Cortex of kidney (tissue), 1 donor: ENCODE data around the gene PIP5K1C.
"Not testable (repeated sequence)": the region's sequence is repeated elsewhere in the genome, so short reads cannot be mapped to it uniquely, and the experiment has no call there.

Experiments
- DNase-seq: peaks from one replicate; lab custom pipeline; 2025; lab: John Stamatoyannopoulos, UW

PIP5K1C gene

DNA sequence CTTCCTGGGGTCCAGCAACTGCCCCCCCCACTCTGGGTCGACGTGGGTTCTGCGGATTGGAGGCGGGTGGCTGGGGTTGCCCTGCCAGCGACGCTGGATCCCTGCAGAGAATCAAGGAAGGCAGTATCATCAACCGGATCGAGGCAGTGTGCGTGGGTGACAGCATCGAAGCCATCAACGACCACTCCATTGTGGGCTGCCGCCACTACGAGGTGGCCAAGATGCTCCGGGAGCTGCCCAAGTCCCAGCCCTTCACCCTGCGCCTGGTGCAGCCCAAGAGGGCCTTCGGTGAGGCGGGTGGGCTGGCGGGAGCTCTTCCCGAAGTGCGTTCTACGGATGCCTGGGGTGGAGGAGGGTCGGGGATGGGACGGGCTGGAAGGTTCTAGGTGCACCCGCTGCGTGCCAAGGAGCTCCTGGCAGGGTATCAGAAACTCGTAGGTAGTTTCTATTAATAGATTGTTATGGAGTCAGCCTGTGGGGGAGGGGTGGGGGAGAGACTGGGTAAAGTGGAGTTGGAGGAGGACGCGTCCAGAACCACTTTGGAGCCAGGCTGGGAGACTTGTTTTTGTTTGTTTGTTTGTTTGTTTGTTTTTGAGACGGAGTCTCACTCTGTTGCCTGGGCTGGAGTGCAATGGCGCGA is 113.4 kb downstream of the PIP5K1C start:
- no peak for DNase-seq

DNA sequence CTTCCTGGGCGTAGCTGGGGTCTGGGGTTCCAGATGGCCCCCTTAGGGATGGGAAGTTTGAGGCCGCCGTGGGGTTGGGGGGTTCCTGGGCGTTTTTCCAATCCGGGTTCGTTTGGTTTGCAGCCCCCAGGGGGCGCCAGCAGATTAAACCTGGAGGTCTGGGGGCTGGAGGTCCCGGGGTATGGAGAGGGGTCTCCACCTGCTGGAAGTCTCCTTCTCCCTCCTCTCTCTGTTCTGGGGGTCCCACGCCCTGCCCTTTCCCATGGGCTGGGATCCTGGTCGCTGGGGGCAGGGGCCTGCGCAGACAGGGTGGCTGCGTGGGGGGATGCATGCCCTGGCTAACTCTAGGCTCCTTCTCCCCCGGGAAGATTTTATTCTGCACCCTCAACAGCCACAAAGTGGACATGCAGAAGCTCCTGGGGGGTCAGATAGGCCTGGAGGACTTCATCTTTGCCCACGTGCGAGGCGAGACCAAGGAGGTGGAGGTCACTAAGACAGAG is 114.1 kb downstream of the PIP5K1C start:
- DNase-seq, result no peak

DNA sequence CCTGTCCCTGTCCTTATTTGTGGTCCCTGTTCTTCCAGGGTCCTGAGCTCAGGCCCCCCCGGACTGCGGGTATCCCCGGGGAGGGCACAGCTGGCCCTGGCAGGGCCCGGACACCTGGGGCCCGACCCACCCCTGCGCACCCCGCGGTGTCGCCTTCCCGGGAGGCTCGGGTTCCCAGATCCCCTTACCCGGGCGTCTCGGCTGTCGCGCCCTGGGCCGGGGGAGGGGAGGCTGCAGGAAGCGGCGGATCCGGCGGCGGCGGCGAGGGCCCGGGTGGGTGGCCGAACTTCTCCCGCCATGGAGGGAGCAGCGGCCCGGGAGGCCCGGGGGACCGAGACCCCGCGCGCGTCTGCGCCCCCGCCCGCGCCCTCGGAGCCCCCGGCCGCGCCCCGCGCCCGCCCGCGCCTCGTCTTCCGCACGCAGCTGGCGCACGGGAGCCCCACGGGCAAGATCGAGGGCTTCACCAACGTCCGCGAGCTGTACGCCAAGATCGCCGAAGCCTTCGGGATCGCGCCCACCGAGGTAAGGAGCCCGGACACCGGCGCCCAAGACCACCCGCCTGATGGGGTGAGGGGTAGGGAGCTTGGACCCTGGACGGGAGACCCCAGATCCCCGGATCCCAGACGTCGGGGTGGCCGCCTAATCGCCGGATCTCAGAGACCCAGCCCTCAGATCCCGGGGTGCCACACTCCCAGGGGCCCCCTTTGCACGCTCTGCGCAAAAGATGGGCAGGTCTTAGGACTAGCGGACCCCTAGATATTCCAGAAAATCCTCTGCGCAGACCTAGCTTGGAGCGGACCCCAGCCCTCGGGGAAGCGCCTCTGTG is 114.8 kb downstream of the PIP5K1C start, which contains the start of gene GIPC3:
Gene GIPC3 (plus strand): TSS at position 178 of the 826 bp plus-strand sequence. CDS start 120 bp downstream, at position 298.
- no peak for DNase-seq

DNA sequence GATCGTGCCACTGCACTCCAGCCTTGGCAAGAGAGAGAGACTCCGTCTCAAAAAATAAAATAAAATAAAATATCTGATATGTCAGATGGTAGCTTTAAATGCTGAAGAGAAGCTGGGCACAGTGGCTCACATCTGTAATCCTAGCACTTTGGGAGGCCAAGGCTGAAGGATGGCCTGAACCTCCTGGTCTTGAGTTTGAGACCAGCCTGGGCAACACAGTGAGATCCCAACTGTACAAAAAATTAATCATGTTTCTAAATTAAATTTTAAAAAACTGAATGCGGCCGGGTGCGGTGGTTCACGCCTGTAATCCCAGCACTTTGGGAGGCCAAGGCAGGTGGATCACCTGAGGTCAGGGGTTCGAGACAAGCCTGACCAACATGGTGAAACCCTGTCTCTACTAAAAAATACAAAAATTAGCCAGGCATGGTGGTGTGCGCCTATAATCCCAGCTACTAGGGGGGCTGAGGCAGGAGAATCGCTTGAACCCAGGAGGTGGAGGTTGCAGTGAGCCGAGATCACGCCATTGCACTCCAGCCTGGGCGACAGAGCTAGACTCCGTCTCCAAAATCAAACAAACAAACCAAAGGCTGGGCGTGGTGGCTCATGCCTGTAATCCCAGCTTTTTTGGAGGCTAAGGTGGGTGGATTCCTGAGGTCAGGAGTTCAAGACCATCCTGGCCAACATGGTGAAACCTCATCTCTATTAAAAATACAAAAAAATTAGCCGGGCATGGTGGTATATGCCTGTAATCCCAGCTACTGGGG is 116.0 kb downstream of the PIP5K1C start:
- DNase-seq, result not testable (repeated sequence)

DNA sequence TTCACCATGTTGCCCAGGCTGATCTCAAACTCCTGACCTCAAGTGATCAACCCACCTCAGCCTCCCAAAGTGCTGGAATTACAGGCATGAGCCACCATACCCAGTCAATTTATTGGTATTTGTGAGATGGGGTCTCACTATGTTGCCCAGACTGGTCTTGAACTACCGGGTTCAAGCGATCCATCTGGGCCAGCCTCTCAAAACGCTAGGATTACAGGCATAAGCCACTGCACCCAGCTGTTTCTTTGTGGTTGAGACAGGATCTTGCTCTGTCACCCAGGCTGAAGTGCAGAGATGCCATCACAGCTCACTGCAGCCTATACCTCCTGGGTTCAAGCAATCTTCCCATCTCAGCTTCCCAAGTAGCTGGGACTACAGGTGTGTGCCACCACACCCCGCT is 118.5 kb downstream of the PIP5K1C start:
- DNase-seq, result not testable (repeated sequence)
